NCI-H2171 (cell line): ENCODE results near the gene AK5.

Experiments
- DNase-seq: peaks from one replicate; lab custom pipeline; 2025; lab: John Stamatoyannopoulos, UW

The AK5 gene

GRCh38 chr1:77446841-77447555 lies 165.2 kb downstream of the AK5 start:
- no peak for DNase-seq

- DNase-seq: no peak
Measured at GRCh38 chr1:77447669-77448068, 165.8 kb downstream of the AK5 start.

GRCh38 chr1:77459881-77460280 lies 178.1 kb downstream of the AK5 start:
- DNase-seq: no peak

- DNase-seq: no peak
Measured at GRCh38 chr1:77461691-77462090, 179.9 kb downstream of the AK5 start.

- no peak for DNase-seq
Measured at GRCh38 chr1:77463216-77463615, 181.4 kb downstream of the AK5 start.

- no peak for DNase-seq
Measured at GRCh38 chr1:77465139-77465538, 183.3 kb downstream of the AK5 start.

- DNase-seq: no peak
Measured at GRCh38 chr1:77465922-77466321, 184.1 kb downstream of the AK5 start.

- DNase-seq: no peak
Measured at GRCh38 chr1:77467021-77467595, 185.3 kb downstream of the AK5 start.

GRCh38 chr1:77467741-77468140 lies 185.9 kb downstream of the AK5 start:
- DNase-seq: no peak

- no peak for DNase-seq
Measured at GRCh38 chr1:77468257-77468948, 186.6 kb downstream of the AK5 start.

GRCh38 chr1:77468949-77469710 lies 187.3 kb downstream of the AK5 start:
- no peak for DNase-seq

GRCh38 chr1:77471691-77472090 lies 189.9 kb downstream of the AK5 start:
- DNase-seq: no peak

- DNase-seq: no peak
Measured at GRCh38 chr1:77473690-77474089, 191.9 kb downstream of the AK5 start.

GRCh38 chr1:77475641-77476040 lies 193.8 kb downstream of the AK5 start:
- no peak for DNase-seq

GRCh38 chr1:77476475-77476874 lies 194.7 kb downstream of the AK5 start:
- DNase-seq: no peak

- DNase-seq: no peak
Measured at GRCh38 chr1:77484334-77484733, 202.5 kb downstream of the AK5 start.

- DNase-seq: no peak
Measured at GRCh38 chr1:77484926-77485325, 203.1 kb downstream of the AK5 start.

- no peak for DNase-seq
Measured at GRCh38 chr1:77487631-77488030, 205.8 kb downstream of the AK5 start.

GRCh38 chr1:77489910-77490309 lies 208.1 kb downstream of the AK5 start:
- no peak for DNase-seq

- no peak for DNase-seq
Measured at GRCh38 chr1:77494026-77494425, 212.2 kb downstream of the AK5 start.

GRCh38 chr1:77498918-77499317 lies 217.1 kb downstream of the AK5 start:
- DNase-seq: no peak

- no peak for DNase-seq
Measured at GRCh38 chr1:77499466-77499865, 217.6 kb downstream of the AK5 start.

GRCh38 chr1:77504986-77505385 lies 223.2 kb downstream of the AK5 start:
- no peak for DNase-seq
